ENCODE data around the gene FOXO1.

FOXO1 gene

DNA sequence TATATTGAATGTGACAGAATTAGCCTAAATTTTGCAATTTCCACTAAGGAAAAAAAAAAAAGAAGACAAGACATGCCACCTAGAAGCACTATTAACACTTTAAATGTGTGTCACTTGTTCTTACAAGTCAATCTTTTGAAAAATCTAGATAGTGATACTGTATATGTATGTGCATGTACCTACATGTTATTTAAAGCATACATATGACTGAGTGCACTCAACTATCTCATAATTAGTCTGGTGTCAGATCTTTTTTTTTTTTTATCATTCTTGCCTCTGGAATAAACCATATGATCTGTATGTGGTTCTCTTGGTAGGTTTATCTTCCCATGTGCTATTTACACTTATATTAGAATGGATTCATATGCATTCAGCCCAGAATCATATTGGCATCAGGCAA, 62.3 kb downstream of the FOXO1 start:
- DNase-seq, result no peak

DNA sequence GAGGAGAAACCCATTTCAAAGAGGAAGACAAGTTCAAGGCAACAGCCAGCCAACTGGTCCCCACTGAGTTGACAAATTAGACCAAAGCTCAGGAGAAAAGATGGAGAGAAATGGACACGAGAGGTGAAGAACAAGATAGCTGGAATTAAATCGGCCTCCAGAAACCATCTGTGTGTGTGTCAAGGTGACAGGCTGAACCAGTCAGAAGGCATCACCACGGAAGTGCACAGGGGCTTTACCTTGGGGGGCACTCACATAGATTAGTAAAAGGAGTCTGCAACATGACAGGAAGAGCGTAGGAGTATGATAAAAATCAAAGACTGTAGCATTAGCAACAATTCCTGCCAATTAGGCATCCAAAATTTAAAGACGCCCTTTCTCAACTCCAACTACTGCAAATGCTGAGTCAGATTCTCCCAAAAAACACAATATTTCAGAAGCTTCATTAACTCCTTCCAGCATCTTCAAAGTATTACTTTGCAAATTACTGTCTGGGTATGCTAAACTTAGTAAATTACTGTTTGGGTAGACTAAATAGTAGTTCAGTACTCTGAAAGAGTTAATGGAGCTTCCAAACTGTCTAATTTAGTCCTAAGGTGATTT, 66.2 kb downstream of the FOXO1 start:
- no peak for DNase-seq

DNA sequence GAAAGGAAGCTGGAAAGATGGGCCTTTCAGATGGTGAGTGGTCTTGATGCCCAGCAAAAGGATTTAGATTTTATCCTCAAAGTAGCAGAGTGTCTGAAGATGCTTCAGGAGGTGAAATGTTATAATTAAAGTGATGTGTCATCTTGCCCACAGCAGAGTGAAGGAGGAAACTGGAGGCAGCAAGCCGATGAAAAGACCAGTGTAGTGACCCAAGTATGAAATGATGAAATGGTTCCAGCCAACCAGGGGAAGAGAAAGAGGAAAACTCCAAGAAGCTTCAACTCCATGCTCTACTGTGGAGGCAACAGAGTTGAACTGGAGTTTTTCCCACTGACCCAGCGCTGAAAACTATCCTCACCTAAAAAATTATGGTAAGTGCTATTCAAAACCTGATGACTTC, 66.7 kb downstream of the FOXO1 start:
- peak; percentile 64 for DNase-seq

DNA sequence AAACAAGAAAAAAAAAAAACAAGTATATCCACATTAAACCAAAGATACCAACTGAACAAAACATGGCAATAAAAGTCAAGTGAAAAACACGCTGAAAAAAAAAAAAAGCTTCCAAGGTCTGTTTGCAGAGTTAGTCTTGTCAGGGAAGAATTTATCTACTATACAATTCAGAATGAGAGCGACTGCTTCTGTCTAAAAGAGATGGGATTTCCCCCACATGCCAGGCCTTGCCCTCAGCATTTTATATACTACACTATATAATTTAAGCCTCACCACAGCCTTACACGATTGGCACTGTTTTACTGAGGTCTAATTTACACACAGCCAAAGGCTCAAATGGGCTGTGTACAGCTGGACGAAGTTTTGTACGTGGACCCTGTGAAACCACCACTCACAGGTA, 67.3 kb downstream of the FOXO1 start:
- no peak for DNase-seq

DNA sequence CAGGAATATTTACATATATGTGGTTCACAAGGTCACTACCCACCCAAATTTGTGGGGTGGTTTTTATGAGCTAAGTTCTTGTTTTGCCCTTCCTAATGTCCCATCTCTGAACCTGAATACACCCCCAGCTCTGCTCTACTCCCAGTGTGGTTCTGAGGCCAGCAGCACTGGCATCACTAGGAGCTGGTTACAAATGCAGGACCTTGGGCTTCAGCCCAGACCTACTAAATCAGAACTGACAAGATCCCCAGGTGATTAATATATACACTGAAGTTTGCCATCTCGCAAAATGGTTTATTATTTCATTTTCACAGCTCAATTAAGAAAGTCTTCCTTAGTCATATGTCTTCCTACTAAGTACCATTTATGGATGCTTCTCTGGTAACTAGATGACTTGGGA, 67.9 kb downstream of the FOXO1 start:
- no peak for DNase-seq

DNA sequence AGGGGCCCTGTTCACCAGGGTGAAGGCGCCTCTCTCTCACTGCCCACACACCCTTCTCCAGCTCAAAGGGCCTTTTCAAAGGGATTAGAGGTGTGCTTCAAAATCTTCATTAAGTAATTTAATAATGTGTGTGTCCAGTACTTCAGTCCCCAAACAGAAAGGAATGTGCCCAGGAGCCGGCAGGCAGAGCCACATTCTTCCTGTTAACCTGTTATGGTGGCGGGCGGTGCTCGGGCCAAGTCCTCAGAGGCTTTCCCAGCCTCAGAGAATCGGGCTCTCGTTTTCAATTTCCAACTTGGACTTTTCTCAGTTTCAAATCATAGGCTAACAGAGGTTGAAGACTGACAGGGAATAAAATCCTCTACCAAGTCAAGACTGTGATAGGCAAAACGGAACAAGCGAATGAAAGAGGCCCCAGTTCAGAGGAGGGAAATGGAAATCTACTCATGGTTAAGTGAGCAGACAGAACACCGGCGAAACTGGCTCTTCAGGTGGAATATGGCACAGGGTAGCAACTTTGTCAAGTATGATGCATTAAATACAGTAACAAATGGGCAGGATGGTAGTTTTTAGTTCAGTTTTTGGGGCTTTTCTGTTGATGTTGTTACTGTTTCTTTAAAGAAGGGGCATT, 68.6 kb downstream of the FOXO1 start:
- no peak for DNase-seq

DNA sequence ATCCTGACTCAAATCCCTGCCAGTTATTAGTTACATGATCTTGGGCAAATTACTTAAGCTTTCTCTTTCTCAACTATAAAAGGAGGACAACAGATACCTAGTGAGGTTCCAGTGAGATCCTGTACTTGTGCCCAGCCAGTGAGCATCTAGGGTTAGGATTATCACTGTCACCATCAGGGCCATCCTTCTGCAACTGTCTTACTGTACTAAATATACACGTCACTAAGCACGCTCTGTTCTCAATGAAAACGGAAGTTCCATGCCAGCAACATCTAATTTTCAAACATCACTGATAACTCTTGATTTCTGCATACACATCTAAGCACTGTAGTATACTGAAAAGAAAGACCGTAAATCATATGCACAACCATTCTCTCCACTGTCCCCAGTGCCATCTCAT, 70.0 kb downstream of the FOXO1 start:
- DNase-seq, result peak; percentile 13

DNA sequence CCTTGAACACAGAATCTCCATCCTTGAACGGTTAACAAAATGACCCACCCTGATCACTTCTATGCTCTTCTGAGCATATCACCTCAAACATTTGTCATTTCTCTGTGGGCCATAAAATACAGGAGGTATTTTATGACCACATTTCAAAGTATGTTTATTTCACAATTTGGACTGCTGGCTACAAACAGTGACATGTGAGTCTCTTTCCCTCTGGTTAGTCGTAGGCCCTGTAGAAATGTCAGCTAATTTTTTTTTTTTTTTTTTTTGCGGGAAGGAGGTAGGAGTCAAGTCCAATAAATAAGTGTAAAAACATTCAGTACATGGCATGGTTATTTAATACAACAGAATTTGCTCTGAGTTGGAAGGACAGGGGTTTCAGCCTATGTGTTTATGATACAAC, 70.7 kb downstream of the FOXO1 start:
- no peak for DNase-seq

DNA sequence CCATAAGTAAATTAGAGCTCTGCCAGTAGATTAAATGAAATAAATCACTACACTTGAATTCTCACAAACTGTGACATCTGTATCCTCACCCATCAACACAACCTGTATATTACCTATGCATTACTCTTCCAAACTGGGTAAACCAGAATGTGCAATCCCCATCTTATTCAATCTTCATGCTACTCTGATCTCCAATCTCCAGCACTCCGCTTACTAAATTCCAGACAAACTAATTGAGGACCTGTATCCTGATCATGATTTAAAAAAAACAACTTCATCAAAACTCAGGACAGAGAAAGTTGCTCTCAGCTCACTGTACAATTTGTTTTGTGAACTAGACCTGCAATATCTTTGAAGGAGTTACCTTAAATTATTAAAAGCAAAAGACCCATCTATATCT, 74.4 kb downstream of the FOXO1 start:
- no peak for DNase-seq

DNA sequence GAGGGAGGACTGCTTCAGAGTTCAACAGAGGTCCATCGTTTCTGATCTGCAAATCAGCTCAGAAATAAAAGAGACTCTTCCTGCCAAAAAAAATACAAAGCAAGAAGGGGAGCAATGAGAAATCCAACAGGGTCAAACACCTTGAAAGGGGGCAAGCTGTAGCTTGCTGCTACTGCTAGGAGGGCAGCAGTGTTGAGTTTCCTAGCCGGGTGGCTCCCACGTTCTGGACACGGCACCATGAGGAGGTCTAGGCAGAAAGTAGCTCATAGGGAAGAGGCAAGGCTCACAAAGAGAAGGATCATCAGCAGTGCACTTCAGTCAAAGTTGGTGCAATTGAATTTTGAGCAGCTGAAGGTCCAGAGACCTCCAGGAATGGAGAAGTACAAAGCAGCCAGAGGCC, 75.3 kb downstream of the FOXO1 start:
- no peak for DNase-seq

DNA sequence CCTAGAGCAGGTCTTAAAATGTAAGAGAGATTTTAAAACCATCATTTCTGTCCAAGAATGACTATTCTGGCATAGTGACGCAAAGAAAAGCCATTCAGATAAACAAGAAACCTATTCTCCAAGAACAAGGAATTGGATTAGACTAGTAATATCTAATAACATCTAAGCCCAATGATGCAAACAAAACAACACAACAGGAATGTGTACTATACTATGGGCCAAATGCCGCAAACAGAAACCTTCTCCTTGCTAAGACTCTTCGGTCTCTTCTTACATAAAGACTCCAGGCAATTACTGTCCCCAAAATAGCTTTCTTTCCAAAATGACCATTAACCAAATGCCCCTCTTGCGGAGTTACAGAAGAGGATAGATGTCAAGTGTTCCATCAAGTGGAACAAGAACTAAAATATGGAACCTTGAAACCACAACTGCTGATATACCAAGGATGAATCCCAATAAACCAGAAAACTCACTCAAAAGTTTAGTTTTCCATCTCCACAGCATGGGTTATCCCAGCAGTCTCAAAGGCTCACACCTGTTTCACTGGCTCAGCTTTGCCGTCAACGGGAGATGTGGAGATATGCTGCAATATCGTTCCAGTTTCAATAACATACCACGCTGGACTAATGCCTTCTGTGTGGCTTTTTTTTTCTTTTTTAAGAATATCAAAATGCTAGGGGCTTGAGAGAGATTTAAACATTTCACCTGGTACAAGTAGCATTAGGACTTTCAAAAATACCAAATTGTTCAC, 76.2 kb downstream of the FOXO1 start:
- DNase-seq, result no peak

DNA sequence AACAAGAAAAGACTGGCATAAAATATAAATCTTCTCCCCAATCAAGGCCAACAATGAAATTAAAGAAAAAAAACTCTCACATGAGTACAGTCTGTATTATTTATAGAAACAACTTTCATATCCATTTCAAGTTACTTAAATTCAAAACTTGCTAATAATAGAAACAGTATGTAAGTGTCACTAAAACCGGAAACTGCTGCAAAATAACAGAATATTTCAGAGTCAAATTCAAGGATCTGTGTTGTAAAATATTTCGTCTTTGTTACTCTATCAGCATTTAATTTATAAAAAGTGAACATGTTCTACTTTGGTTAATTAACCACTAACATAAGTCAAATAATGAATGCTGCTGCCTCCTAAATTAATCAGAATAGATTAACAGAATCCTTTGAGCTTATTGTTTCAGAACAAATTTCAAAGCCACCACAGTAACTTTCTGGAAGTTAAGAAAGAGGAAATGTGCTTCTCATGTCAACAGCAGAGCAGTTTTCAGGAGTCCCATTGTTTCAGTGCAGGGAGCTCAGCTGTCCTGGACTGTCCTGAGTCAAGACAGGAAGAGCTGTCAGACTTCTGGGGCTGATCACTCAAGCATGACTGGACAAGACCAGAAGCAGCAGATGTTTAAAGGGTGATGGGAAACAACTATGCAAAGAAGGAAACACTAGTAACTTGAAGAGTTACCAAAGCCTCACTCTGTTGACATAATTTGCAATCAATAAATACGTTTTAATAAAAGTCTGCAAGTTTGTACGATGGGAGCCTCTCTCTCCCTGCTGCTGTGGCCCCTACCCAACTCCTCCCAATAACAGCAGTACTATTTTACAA, 76.9 kb downstream of the FOXO1 start:
- peak; percentile 91 for DNase-seq

DNA sequence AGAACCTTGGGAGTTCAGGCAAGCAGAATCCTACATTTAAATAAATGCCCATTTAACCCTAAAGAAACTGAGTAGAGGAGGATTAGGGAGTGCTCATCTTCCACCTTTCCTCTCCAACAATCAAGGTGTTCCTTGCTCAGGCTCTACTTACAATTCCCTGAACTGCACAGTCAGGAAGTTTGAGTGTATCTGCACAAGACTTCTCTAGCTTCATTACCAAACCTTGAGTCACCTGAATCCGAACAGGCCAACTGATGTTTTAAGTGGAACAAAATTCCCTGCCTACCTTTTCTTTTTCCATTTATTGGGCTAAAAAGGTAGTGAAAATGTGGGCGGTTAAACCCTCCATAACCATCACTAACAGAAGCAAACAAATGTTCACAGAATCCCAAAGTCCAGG, 78.3 kb downstream of the FOXO1 start:
- DNase-seq, result no peak

DNA sequence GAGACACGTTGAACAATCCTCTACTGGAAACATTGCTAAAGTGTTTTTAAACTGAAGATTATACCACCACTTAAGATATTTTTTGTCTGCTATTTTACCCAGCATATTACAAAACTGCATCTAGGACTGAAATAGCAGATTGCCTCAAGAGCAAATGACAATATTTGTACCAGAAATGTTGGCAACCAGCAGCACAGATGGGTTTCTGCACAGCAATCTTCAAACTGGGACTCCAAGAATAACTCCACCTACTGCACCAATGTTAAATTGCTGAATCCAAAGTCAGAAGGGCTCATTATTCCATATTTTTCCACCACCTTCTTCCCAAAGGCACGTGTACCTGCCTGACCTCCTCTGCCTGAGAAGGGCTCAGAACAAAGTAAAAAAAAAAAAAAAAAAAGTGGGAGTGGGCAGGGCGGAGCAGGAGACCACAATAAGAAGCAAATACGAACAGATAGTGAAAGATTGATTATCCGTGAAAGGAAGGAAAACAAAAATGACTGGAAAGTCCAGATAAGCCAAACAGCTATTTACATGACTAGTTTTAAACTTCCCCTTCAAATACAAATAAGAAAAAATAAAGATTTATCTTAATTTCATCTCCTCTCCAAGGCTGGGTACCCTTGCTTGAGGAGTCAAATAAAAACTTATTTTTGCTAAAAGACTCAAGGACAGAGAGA, 79.4 kb downstream of the FOXO1 start:
- no peak for DNase-seq

DNA sequence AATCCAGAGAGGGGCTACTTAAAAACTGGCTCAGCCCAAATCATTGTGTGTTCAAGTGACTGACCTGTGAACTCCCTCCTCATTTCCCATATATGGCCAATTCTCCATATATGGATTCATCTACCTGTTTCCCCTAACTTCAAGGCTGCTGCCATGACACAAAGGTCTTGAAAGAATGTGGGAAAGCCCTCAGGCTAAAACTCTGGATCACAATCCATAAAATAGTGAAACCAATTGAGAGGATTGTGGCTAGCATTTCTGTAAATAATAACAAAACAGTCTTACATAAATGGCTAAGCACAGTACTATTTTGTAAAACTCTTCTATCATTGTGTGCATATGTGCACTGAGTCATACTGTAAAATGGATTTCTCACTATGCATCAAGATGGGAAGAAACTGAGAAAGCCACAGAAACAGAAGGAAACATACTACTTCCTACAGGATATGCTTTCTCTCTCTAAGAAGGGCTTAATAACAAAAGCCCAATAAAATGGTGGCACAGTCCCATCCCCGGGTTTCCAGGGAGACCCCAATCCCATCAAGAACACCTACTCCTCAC, 80.5 kb downstream of the FOXO1 start:
- DNase-seq, result peak; percentile 64

DNA sequence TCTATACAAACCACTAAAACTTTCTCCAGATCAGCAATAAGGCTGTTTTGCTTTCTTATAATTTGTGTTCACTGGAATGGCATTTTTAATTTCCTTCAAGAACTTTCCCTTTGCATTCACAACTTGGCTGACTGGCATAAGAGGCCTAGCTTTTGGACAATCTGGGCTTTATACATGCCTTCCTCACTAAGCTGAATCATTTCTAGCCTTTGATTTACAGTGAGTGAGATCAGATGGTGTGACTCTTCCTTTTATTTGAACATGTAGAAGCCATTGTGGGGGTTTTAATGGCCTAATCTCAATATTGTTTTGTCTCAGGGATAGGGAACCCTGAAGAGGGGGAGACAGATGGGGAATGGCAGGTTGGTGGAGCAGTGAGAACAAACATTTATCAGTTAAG, 82.7 kb downstream of the FOXO1 start:
- no peak for DNase-seq

DNA sequence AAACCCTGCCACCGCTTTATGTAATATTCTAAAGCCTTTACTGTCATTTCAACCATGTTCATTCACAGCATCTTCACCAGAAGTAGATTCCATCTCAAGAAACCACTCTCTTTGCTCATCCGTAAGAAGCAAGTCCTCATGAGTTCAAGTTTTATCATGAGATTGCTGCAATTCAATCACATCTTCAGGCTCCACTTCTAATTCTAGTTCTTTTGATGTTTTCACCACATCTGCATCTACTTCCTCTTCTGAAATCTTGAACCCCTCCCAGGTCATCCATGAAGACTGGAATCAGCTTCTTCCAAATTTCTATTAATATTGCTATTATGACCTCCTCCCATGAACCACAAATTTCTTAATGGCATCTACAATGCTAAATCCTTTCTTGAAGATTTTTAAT, 83.9 kb downstream of the FOXO1 start:
- no peak for DNase-seq

DNA sequence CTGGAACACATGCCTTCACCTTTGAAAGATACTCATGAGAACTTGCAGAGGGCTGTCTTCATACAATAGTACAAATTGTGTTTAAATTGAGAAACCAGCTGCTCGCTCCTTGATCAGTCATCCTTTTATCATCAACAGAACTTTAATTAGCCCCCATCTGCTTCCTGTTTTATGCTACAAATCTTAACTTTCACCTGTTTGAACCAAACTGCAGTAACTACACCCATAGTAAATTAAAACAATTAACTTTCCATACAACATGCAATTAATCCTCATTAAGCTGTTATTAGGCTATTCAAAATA, 85.2 kb downstream of the FOXO1 start:
- no peak for DNase-seq

DNA sequence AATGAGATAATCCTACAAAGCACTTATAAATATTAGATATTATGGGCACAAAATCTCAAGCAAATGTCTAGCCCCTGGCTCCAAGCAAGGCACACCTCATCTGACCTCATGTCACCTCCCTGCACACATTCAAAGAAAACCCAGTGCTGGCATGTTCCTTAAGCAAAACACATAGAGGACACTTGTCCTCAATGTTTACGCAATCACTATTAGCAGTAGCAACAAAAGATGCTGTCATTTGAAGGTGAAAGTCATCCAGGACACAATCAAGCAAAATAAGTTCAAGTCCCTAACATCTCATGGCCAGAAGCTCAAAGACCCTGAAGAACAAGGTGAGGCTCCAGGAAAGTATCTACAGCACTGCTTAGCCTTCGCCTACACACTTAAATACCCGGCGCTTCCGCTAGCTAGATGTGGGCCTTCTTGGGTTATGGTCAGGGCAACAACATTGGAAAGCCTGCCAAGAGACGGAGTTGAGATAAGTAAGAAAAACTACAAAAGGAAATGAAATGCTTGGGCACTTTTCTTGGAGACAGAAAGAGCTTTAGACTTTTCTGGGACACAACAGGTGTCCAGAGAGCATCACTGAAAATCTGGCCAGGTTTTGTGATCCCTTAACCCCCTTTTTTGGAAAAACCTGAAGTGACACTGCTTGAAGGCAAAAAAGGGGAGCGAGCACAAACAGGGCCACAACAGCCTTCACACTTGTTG, 85.7 kb downstream of the FOXO1 start:
- DNase-seq, result no peak

DNA sequence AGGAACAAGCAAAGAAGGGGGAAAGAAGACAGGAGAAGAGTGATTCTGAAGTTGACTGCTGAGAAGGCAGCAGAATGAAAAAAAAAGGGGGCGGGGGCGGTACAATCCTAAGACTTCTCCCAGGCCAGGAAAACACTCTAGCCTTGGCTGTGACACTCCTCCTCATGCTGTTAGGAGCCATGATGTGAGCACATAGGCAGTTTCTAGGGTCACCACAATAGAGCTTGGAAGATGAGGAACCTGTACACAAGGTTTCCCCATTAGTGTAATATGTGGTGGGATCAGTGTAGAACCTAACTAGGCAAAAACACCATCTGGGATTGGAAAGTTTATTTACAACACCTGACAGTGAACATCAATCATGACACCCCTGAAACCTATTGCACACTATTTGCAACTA, 86.9 kb downstream of the FOXO1 start:
- no peak for DNase-seq

DNA sequence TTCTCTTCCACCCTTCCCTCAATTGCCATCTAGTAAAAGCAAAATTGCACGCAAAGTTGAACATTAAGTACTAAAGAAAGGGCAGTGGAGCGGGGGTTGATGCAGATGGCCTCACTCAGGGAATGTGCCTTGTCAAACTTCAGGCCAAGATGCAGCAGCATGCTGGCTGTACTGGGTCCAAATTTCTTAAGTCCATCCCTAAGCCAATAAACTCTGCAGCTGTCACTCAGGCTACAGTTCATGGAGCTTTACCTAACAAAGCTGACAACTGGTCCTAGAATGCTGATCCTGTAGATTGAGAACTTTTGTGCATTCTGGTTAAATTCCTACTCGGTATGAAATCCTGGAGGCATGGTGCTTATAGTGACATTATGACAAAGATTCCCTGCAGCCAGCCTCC, 88.4 kb downstream of the FOXO1 start:
- no peak for DNase-seq

DNA sequence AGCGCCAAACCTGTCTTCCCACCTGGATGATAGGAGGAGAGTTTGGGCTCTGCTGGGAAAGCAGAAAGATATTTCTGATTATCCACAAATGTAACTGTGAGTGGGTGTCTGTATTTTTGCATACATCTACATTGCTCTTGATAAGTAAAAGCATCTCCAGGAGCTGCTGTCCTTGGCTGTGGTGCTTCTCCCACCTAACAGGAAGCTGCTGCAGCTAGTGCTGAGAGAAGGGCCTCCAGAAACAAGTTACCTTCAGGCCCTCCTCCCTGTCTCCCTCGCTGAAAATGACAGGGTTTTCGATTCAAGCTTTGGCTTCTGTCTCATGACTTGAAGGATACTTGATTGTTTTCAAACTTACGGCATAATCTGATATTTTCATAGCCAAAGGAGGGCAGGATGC, 90.1 kb downstream of the FOXO1 start:
- no peak for DNase-seq
